ENCODE measurements around the gene GEMIN4.

The GEMIN4 gene

DNA sequence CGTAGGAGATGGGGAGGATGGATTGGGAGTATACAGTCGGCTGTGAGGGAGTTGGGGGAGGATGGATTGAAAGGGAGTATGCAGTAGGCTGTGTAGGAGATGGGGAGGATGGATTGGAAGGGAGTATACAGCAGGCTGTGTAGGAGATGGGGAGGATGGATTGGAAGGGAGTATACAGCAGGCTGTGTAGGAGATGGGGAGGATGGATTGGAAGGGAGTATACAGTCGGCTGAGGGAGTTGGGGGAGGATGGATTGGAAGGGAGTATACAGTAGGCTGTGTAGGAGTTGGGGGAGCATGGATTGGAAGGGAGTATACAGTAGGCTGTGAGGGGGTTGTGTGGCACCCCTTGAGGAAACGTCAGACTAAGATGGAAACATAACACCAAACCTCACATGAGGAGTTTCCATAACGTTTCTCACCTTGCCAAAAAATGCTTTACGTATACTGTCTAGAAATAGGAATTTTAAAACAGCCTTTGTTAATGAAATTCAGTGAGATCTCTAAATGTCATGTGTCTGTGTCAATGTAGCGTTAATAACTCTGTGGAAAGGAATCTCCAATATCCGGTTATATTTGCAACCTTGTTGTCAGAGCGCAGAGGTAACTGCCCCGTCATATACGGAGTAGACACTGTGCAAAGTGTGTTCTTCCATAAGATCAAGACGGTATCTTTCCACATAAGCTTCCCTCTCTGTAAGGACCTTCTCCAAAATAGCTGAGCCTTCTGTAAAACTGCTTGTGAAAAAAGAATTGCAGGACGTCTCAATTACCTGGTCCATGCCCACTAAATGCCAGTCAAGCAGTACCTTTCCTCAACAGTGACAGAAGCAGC, 31.1 kb downstream of the GEMIN4 start:
- POLR2A ChIA-PET: no interaction called here
- TF ChIP-seq, protein P1, sequence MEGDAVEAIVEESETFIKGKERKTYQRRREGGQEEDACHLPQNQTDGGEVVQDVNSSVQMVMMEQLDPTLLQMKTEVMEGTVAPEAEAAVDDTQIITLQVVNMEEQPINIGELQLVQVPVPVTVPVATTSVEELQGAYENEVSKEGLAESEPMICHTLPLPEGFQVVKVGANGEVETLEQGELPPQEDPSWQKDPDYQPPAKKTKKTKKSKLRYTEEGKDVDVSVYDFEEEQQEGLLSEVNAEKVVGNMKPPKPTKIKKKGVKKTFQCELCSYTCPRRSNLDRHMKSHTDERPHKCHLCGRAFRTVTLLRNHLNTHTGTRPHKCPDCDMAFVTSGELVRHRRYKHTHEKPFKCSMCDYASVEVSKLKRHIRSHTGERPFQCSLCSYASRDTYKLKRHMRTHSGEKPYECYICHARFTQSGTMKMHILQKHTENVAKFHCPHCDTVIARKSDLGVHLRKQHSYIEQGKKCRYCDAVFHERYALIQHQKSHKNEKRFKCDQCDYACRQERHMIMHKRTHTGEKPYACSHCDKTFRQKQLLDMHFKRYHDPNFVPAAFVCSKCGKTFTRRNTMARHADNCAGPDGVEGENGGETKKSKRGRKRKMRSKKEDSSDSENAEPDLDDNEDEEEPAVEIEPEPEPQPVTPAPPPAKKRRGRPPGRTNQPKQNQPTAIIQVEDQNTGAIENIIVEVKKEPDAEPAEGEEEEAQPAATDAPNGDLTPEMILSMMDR (IDR thresholded peaks at IDR 0.05; ENCODE audit: control extremely low read depth, extremely low read depth, low read depth, missing control alignments): no peak
- no peak for DNase-seq (ENCODE audit: extremely low spot score)
- CTCF ChIA-PET: interaction anchor here (1.9 kb wide), 1 partner anchor 10 kb away, joined by 6 read pairs; no protein-coding TSS in a partner anchor

- no peak for DNase-seq (ENCODE audit: extremely low spot score)
- CTCF ChIA-PET: interaction anchor here (1.0 to 2.1 kb wide), 3 partner anchors 12 to 306 kb away, joined by 3 to 9 read pairs (median 4); no protein-coding TSS in a partner anchor
- POLR2A ChIA-PET: no interaction called here
- TF ChIP-seq, protein P1 (IDR thresholded peaks at IDR 0.05; ENCODE audit: control extremely low read depth, extremely low read depth, low read depth, missing control alignments): no peak
These were observed 34.0 kb downstream of the GEMIN4 start for GRCh38 chr17:718075-718474.

DNA sequence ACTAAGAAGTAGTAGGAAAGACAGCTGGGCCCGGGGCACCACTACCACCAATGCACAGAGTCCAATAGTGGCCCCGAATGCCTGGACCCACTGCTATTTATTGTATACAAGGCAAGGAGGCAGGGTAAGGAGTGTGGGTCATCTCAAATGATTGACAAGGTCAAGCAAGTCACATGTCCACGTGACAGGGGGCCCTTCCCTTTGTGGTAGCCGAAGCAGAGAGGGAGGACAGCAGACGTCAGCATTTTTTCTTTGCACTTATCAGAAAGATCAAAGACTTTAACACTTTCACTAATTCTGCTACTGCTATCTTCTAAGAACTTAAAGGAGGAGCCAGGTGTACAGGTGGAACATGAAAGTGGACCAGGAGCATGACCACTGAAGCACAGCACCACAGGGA, 43.9 kb downstream of the GEMIN4 start:
- POLR2A ChIA-PET: no interaction called here
- TF ChIP-seq, protein P1 (IDR thresholded peaks at IDR 0.05; ENCODE audit: control extremely low read depth, extremely low read depth, low read depth, missing control alignments): no peak
- CTCF ChIA-PET: interaction anchor here (1.0 to 13.3 kb wide), 2 partner anchors 11 to 297 kb away, joined by 4 to 167 read pairs; a partner anchor contains a TSS
- DNase-seq (ENCODE audit: extremely low spot score): no peak

DNA sequence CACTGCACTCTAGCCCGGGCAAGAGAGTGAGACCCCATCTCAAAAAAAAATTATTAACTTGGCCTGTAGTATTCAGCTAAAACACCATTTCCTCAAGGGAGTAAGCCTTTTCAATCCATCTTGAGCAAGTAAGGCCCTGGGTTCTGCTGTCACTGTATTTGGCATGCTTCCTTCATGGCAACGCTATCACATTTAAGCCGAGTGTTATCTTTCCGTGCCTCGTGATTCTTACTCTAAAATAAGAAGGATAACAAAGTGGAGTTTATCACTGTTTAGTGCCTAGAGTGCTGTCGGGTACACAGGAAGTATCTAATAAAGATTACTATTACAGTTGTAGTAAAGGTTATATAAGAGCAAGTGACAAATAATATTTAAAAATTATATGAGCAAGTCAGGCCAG, 46.2 kb downstream of the GEMIN4 start:
- POLR2A ChIA-PET: no interaction called here
- no peak for DNase-seq (ENCODE audit: extremely low spot score)
- CTCF ChIA-PET: interaction anchor here (1.8 to 13.3 kb wide), 3 partner anchors 10 to 294 kb away, joined by 4 to 167 read pairs (median 4); a partner anchor contains a TSS
- TF ChIP-seq, protein P1 (IDR thresholded peaks at IDR 0.05; ENCODE audit: control extremely low read depth, extremely low read depth, low read depth, missing control alignments): no peak

GRCh38 chr17:705011-705410, 47.1 kb downstream of the GEMIN4 start:
- POLR2A ChIA-PET: no interaction called here
- DNase-seq (ENCODE audit: extremely low spot score): no peak
- CTCF ChIA-PET: interaction anchor here (0.7 to 13.3 kb wide), 4 partner anchors 9 to 294 kb away, joined by 3 to 167 read pairs (median 4); a partner anchor contains a TSS
- TF ChIP-seq, protein P1 (IDR thresholded peaks at IDR 0.05; ENCODE audit: control extremely low read depth, extremely low read depth, low read depth, missing control alignments): no peak

DNA sequence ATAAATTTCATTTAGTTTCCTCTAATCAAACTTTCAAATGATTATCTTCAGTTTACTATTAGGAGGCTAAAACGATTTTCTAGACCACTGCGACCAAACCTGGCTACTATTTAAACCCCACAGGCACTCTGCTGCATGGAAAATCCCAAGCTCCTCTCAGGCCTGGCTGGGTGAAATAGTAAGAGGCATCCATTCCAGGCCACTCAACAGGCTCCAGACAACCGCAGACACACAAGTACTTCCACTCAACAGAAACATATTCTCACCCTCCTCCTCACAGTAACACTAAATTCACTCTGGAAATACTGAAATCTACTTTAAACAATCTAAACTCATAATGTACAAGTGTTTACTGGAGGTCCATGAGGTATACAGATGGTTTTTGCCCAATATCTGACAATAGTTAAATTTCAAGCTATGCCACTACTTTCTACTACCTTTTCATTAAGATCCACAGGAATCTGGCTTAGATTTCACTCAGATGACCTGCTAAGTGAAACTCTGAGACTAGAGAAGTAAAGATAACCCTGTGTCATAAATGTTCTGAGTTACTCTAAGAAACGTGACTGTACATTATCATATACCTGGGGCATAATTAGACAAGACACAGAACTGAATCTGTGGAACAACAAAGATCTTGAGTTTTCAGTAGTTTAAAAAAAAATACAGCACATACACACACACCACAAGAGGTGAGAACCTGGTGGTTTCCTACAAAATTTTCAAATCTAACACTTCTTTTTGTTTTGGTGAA, 47.8 kb downstream of the GEMIN4 start:
- CTCF ChIA-PET: interaction anchor here (0.7 to 13.3 kb wide), 7 partner anchors 8 to 293 kb away, joined by 3 to 167 read pairs (median 3); a partner anchor contains a TSS
- DNase-seq (ENCODE audit: extremely low spot score): no peak
- TF ChIP-seq, protein P1 (IDR thresholded peaks at IDR 0.05; ENCODE audit: control extremely low read depth, extremely low read depth, low read depth, missing control alignments): no peak
- POLR2A ChIA-PET: no interaction called here
